M059J (cell line): Measurements from ENCODE around the gene GOLGA7B. TPM values are rescaled to one million over a fixed set of nuclear protein-coding genes. Genes with fewer than 3 reads are reported as not detected.
A peak's percentile ranks its signal among the peaks of the same experiment; 100 is the strongest.

Source experiments
- DNase-seq: peaks from one replicate; pipeline ENCODE4 v3.0.0-alpha.2; 2012; ENCODE audit warnings: low read depth
- total RNA-seq: library from RNA; depleted of rRNA; stranded (reverse); fragments of >200 nt; shearing (Covaris generic); gene quantifications from 2 replicates; pipeline ENCODE4 v1.2.3, GENCODE V29; 2014

GOLGA7B gene
- total RNA-seq, 1 experiment from 2014 or later = not detected

GRCh38 chr10:97894092-97894491, 44.4 kb downstream of the GOLGA7B start:
- no peak for DNase-seq

- no peak for DNase-seq
These were observed 45.4 kb downstream of the GOLGA7B start for GRCh38 chr10:97895084-97895483.

- DNase-seq = no peak
These were observed 46.3 kb downstream of the GOLGA7B start for GRCh38 chr10:97895915-97896314.

- DNase-seq = no peak
These were observed 47.2 kb downstream of the GOLGA7B start for GRCh38 chr10:97896756-97897358.

GRCh38 chr10:97898429-97898828, 48.8 kb downstream of the GOLGA7B start:
- DNase-seq = no peak

- no peak for DNase-seq
These were observed 51.7 kb downstream of the GOLGA7B start for GRCh38 chr10:97901381-97901780.

- DNase-seq = no peak
These were observed 53.7 kb downstream of the GOLGA7B start for GRCh38 chr10:97903128-97904017.

- DNase-seq = no peak
These were observed 54.4 kb downstream of the GOLGA7B start for GRCh38 chr10:97904018-97904381.

GRCh38 chr10:97904576-97904975, 54.9 kb downstream of the GOLGA7B start:
- DNase-seq = no peak

- no peak for DNase-seq
These were observed 55.6 kb downstream of the GOLGA7B start for GRCh38 chr10:97905276-97905675.

- DNase-seq = no peak
These were observed 57.6 kb downstream of the GOLGA7B start for GRCh38 chr10:97907211-97907610.

- no peak for DNase-seq
These were observed 58.2 kb downstream of the GOLGA7B start for GRCh38 chr10:97907830-97908229.

- DNase-seq = no peak
These were observed 61.0 kb downstream of the GOLGA7B start for GRCh38 chr10:97910661-97911060.

- no peak for DNase-seq
These were observed 61.6 kb downstream of the GOLGA7B start for GRCh38 chr10:97911217-97911616.

GRCh38 chr10:97913193-97913592, 63.5 kb downstream of the GOLGA7B start:
- DNase-seq = no peak

GRCh38 chr10:97913614-97914013, 64.0 kb downstream of the GOLGA7B start:
- DNase-seq = no peak

- DNase-seq = no peak
These were observed 64.7 kb downstream of the GOLGA7B start for GRCh38 chr10:97914171-97914836.

- DNase-seq = peak; percentile 46
These were observed 65.2 kb downstream of the GOLGA7B start for GRCh38 chr10:97914837-97915211.

GRCh38 chr10:97915346-97916131, 65.9 kb downstream of the GOLGA7B start:
- no peak for DNase-seq

GRCh38 chr10:97916586-97916985, 66.9 kb downstream of the GOLGA7B start:
- DNase-seq = no peak

- DNase-seq = peak; percentile 14
These were observed 69.4 kb downstream of the GOLGA7B start for GRCh38 chr10:97919012-97919411.

GRCh38 chr10:97920865-97921264, 71.2 kb downstream of the GOLGA7B start:
- DNase-seq = no peak
